HG03342 (cell line): ENCODE results near the gene KRTAP5-2.
"Not testable (repeated sequence)": the region's sequence is repeated elsewhere in the genome, so short reads cannot be mapped to it uniquely, and the experiment has no call there.

Experiments used
- ATAC-seq: cut with Tn5 transposase; IDR thresholded peaks from one replicate; pipeline ENCODE4 v1.9.1; 2021; ENCODE audit warnings: mild to moderate bottlenecking, moderate library complexity; ENCODE audit not compliant: unreplicated experiment

The KRTAP5-2 gene

DNA sequence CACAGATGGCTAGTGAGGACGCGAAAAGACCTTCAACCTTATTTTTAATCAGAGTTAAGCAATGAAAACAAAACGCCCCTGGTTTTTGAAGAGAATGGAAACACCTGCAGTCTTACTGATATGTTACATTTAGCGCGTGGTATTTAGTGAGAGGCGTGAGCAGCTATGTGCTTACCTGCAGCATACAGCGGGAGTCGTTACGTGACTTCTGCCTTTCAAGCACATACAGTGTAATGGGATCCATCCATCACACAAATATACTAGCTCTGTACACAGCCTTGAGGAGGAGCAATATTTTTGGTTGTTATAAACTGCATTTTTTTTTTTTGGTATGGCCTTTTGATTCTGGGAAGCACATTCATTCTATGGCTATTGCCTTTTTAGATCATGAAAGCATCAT lies 5.5 kb downstream of the KRTAP5-2 start:
- ATAC-seq: no peak

DNA sequence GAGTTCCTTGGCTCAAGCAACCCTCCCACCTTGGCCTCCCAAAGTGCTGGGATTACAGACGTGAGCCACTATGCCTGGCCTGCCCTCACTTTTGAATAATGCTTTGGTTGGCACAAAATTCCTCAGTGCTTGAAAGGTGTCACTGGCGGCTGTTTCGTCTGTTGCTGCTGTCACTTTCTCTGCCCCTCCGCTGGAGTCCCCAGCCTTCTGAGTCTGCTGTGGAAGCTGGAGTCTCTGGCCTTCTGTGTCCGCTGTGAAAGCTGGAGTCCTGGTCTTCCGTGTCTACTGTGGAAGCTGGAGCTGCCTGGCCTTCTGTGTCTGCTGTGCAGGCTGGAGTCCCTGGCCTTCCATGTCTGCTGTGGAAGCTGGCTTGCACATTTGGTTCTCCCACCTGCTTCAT lies 8.1 kb downstream of the KRTAP5-2 start:
- no peak for ATAC-seq

DNA sequence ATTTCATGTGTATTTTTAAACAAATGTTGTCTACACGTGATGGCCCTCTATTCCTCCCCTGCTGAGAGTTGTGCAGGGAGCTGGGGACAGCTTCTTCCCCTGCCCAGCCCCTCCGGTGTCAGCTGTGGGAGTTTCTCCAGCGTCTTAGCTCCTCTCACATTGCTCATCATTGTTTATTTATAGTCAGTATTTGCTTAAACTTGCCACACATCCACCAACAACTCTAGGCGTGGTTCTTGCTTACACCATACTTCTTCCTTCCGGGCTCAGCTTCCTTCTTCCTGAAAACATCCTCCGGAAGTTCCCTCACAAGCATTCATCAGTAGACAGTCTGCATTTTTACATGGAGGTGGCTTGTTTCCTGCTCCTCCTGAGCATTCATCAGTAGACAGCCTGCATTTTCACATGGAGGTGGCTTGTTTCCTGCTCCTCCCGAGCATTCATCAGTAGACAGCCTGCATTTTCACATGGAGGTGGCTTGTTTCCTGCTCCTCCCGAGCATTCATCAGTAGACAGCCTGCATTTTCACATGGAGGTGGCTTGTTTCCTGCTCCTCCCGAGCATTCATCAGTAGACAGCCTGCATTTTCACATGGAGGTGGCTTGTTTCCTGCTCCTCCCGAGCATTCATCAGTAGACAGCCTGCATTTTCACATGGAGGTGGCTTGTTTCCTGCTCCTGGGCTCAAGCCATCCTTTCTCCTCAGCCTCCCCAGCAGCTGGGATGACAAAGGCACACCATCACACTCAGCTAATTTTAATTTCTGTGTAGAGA lies 8.7 kb downstream of the KRTAP5-2 start:
- ATAC-seq: not testable (repeated sequence)

DNA sequence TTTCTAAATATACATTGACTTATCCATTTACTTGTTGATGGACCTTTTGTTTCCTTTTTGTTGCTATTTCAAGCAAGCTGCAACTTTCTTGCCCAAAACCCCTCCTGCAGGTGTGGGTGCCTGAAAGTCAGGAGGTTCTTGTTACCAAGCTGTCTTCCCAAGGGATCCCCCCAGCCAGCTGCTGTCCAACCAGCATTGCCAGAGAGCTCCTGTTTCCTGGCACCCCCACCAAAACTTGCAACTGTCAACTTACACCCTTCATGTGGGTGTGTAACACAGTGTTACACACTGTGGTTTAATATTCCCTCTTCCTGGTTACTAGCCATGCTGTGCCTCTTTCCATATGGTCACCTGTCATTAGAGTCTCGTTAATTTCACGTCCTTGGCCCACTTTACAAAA lies 11.4 kb downstream of the KRTAP5-2 start:
- ATAC-seq: no peak

DNA sequence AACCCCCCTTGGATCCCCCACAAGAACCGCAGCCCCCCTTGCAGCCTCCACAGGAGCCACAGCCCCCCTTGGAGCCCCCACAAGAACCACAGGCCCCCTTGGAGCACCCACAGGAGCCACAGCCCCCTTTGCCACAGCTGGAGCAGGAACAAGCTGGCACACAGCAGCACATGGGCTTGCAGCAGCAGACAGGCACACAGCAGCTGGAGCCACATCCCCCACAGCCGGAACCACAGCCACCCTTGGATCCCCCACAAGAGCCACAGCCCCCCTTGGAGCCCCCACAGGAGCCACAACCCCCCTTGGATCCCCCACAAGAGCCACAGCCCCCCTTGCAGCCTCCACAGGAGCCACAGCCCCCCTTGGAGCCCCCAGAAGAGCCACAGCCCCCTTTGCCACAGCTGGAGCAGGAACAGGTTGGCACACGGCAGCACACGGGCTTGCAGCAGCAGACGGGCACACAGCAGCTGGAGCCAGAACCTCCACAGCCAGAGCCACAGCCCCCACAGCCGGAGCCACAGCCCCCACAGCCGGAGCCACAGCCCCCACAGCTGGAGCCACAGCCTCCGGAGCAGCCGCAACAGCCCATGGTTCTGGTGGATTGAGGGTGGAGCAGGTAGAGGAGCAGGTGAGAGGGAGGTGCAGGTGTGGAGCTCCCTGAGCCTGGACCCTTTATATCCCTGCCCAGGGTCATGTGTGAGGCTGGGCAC lies 13.3 kb downstream of the KRTAP5-2 start, which contains the start of gene KRTAP5-1:
KRTAP5-1 (minus strand) TSS at position 623 of the 710 bp plus-strand sequence; CDS start at position 589, 34 bp downstream.
- ATAC-seq: not testable (repeated sequence)

DNA sequence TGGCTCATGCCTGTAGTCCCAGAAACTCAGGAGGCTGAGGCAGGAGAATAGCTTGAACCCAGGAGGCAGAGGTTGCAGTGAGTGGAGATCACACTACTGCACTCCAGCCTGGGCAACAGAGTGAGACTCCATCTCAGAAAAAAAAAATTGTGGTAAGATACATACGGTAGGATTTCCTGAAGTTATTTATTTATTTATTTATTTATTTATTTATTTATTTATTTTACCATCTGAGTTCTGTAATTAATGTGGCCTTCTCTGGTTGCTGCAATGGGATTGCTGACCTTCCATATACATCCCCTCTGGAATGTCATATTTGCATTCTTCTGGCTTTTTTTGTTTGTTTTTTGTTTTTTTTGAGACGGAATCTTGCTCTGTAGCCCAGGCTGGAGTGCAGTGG lies 15.2 kb downstream of the KRTAP5-2 start:
- ATAC-seq: not testable (repeated sequence)

DNA sequence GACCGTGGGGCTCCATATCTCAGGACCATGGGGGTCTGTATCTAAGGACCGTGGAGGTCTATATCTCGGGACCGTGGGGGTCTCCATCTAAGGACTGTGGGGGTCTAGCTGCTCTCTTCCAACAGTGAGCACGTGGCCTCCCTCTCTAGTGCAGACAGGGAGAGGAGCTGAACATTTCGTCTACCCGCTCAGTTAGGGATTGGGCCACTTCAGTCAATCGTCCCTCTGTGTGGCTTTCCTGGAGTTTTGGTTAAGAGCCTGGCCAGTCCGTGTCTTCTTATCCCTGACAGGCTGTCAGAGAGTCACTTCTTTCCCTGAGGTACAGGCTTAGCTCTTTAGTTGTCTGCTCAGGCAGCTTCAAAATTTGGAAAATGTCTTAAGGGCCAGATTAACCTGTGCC lies 16.1 kb downstream of the KRTAP5-2 start:
- no peak for ATAC-seq

DNA sequence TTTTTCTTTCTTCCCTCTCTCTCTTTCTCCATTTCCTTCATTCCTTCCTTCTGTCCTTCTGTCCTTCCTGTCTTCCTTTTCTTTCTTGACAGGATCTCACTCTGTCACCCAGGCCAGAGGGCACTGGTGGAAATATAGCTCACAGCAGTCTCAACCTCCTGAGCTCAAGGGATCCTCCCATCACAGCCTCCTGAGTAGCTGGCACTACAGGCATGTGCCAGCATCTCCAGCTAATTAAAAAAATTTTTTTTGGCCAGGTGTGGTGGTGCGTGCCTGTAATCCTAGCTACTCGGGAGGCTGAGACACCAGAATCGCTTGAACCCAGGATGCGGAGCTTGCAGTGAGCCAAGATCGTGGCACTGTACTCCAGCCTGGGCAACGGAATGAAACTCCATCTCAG lies 21.3 kb downstream of the KRTAP5-2 start:
- no peak for ATAC-seq

DNA sequence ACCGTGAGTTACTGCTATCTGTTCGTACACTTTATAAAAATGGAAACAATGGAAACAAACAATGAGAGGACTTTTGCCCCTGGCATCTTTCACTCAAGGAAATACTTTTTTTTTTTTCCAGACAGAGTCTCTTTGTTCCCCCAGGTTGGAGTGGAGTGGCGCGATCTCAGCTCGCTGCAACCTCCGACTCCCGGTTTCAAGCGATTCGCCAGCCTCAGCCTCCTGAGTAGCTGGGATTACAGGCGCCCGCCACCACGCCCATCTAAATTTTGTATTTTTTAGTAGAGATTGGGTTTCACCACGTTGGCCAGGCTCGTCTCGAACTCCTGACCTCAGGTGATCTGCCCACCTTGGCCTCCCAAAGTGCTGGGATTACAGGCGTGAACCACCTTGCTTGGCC lies 22.3 kb downstream of the KRTAP5-2 start:
- not testable (repeated sequence) for ATAC-seq

DNA sequence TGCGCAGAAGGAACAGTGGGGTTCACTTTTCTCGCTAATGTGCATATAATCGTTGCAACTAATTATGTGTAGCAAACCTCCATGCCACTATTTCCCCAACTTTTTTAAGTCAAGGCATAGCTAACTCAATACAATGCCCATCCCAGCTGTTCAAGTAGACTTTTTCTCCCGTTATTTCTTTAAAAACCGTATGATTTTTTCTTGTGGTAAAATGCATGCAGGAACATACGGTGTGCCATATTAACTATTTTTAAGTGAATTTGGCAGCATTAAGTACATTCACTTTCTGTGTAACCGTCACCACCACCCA lies 23.2 kb downstream of the KRTAP5-2 start:
- no peak for ATAC-seq

DNA sequence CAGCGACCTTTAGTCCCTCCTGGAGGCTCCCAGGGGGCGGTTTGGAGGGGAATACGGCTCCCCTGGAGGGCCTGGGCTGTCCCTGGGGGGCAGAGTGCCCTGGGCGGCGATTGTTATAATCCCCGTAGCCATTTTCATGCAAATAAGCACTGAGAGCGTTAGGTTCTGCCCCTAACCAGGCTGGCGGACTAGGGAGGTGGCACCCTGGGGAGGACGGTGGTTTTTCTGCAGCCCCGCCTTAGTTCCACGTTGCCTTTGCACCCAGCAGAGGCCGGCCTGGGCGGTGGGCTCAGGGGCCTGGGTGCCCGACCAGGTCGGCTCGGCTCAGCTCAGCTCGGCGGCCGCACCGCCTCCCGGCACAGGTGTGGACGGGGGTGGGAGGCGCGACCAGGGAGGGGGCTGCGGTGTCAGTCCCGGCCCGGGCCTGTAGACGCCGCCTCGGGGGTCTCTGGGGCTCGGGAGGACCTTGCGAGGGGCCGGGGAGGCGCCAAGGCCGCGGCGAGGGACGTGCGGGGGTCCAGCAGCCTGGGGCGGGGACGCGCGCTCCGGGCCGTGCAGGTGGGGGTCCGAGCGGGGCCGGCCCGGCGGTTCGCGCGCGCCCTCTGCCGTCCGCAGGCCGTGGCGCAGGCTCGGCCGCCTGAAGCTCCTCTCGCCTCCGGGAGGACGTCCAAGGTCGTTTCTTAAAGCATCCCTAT lies 23.7 kb downstream of the KRTAP5-2 start:
- ATAC-seq: no peak

DNA sequence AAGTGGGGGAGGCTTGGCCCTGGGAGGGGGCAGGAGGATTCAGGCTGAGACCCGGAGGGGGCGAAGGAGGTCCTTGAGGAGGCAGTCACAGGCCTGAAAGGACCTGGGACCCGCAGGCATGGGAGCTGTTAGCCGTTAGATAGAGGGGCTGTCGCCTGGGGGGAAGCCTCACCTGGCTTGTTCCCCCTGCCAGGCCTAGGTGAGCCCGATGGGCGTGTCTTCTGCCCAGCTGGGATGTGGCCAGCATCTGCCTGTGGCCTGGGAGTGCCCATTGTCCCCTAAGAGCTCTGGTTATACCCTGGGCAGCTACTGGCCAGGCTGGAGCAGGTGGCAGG lies 24.2 kb downstream of the KRTAP5-2 start:
- ATAC-seq: no peak

DNA sequence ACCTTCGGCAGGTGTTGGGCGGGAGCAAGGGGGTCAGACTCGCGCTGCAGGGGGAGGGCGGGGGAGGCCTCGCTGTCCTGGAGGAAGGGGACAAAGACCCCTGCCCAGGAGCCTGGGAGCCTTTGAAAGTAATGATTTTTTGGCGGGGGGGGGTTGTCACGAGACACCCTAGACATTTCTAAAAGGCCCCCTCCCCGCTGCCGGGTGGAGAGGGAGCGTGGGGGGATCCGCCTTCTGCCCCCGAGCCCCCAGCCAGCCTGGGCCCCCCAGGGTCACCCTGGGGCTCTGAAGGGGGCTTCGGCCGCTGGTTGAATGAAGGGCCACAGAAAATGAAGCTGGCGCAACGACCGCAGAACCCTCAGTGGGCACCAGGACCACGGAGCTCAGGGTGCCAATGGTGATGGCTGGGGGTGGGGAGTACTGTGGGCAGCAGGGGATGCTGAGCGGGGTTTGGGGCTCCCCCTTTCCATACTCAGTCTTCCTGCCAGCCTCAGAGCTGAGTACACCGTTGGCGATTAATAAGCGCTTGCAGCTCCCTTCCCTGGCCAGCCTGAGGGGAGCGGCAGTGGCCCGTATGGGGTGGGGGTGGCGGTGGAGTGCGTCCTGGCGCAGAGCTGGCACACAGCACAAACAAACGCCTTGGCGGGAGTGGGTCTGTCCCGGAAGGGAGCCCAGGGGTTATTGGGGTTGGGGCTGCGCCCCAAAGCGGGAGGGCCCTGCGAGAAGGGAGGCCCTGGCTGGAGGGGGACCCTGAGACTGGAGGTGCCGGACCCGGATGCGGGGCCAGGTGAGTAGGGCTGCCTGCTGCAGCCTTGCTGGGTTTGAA lies 24.8 kb downstream of the KRTAP5-2 start:
- ATAC-seq: no peak

DNA sequence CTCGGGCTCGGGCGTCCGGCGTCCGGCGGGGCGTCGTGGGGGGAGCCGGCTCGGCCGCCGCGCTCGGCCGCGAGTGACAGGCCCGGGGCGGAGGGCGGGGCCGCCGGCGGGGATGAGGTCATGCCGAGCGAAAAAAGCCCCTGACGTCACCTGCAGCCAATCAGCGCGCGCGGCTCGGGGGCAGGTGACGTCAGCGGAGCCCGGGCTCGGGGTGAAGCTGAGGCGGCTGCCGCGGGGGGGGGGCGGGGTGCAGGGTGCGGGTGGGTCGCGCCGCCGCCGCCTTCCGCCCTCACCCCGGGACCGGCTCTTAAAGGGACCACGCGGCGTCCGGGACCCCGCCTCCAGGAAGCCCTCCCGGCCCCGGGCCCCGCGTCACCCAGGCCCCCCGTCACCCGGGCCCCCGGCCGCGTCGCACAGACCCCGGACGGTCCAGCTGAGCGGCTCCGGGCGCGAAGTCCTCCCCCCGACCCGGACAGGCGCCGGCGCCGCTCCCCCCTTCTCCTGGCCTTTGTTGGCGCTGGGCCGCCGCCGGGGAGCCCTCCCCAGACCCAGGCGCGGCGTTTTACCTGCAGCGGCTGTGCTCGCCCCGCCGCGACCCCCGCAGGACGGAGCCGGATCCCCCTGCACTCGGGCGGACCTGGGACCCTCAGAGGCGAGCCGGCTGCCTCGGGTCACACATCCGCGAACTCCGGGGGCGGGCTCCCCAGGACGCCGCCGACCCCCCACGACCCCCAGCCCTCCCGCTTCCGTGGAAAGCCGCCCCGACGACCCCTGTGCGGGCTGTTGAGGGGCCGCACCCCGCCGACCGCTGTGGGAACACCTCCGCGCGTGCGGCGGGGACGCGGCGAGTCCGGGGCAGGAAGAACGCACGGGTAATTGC lies 25.7 kb downstream of the KRTAP5-2 start, which contains the start of gene DUSP8:
DUSP8 (minus strand) TSS at position 75 of the 880 bp plus-strand sequence. CDS start 6,445 bp downstream, outside the sequence.
- ATAC-seq: peak; percentile 66

DNA sequence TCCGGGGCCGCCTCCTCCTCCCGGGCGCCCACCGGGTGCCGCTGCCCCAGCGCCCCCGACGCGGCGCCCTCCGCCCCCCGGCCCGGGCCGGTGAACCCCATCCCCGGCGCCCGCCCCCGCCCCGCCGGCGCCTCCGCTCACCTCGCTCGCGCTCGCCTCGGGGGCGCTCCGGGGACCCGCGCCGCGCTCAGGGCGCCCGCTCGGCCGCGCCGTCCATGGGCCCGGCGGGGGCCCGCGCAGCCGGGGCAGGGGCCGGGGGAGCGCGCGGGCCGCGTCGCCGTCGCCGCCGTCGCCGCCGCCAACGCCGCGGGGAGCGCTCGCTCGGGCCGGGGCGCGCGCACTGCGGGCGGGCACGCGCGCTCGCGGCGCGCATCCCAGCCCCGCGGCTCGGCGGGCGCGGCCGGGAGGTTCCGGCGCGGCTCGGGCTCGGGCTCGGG lies 26.3 kb downstream of the KRTAP5-2 start:
- no peak for ATAC-seq

DNA sequence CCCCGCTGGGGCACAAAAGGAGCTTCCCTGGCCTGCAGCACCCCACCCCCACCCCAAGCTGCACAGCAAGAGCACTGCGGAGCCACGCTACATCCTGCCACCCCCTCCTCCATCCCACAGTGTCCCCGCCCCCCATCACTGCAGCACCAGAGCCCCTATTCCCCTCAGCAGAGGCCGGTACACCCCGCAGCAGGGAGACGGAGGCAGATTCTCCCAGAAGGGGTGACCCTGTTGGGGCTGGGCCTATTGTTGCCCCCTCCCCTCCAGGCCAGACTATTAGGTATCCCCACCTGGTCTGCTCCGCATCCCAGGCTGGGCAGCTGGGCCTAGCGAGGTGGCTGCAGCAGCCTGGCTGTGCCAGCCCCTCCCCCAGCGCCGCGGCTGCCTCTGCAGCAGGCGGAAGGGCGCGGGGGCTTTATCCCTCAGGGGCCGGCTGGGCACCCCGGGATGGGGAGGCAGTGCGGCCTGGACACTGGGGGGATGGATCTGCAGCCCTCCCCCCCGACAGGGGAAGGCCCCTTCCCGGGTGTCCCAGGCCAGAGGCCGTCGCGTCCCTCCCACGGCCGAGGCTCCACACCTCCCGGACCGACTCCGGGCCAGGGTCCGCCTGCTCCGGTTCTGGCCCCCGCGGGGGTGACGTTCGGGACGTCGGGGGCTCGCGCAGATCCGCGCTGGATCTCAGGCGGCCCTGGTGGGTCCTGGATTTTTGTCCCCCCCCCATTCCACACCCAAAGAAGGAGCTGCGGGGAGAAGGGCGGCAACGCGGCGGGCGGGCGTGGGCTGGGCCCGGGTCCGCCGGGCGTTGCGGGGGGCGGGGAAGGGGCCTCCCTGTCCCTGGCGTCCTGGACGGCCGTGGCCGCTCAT lies 27.0 kb downstream of the KRTAP5-2 start:
- ATAC-seq: no peak

DNA sequence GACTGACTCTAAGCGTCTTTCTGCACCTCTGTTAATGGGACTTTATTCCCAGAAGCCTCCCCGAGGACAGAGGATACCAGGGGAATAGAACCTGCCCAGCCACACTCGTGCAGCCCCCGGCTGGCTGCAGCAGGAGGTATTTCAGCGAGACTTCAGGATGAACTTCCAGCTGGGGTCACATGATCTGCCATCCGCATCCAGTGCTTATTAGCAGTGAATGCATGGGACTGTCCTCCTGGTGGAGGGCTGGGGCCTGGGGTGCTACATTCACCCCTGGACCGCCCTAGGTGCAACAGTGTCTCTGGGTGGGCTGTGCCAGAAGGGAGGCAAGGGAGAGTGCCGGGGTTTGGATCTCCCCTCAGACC lies 27.6 kb downstream of the KRTAP5-2 start:
- no peak for ATAC-seq

DNA sequence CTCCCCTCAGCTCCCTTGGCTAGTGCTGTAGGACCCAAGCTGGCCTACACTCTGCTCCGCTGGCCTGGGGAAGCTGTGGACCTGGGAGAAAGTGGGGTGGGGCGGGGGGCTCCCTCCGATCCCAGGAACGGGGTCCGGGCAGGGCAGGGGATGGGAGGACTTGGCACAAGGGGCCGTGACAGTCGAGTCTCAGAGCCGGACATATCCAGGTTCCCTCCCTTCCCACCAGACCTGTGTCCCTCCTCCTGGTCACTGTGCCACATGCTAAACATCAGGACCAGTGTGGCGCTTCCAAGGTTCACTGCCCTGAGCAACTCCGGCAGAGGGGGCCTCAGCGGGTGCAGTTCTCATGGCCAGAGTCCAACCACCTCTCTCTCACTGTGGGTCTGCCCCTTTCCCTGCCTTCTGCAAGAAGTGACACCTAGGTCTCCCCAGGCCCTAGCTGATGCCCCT lies 28.1 kb downstream of the KRTAP5-2 start:
- ATAC-seq: no peak

DNA sequence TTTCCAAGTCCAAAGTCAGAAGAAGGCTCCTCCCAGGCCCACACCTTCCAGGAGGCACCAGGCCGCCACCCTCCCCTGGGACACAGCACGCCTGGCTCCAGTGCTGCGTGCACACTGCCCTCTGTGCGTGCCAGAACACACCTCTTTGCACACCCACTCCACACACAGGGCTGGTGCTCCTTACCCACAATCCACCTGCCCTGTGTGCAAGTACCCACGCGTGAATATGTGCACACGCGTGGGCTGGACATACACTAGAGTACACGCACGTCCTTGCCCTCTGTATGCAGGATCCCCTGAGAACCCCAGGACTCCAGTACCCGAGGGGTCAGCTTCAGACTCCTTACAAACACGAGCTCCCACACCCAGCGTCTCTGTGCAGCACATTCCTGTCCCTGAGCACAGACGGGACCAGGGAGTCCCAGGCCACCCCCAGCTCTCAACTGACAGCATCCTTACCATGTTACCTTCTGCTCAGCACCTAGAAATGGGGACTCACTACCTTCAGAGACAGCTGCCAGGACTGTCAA lies 28.8 kb downstream of the KRTAP5-2 start:
- no peak for ATAC-seq
